Cardiac fibroblast (primary cell): ENCODE data around the gene EXOC1.
A peak's percentile ranks its signal among the peaks of the same experiment; 100 is the strongest.
"Not testable (repeated sequence)": the region's sequence is repeated elsewhere in the genome, so short reads cannot be mapped to it uniquely, and the experiment has no call there.

Source experiments
- DNase-seq, 2 donors: peaks; one replicate each; pipeline versions ENCODE4 v3.0.0 to v3.0.0-alpha.2; 2010; ENCODE audit warnings: low read depth in 2 of 2
- H3K4me3 ChIP-seq, 2 donors: replicated peaks in 1 of 2; 1 replicate in 1 of 2; 2 replicates in 1 of 2; pipeline ENCODE4 v1.5.1; 2011; ENCODE audit warnings: low read depth in 2 of 2, low read length in 2 of 2, mild to moderate bottlenecking in 2 of 2, moderate library complexity in 1 of 2
- TF ChIP-seq, protein P1 (sequence below): IDR thresholded peaks from one replicate; pipeline ENCODE4 v1.5.1; 2011; ENCODE audit warnings: low read depth, mild to moderate bottlenecking, low read length, inconsistent platforms

Gene EXOC1

GRCh38 chr4:55927803-55928437 is 74.5 kb downstream of the EXOC1 start:
- H3K4me3 ChIP-seq, result no peak overlapping the region
- peak in 1 of 2 donors; percentile 25 for DNase-seq

DNA sequence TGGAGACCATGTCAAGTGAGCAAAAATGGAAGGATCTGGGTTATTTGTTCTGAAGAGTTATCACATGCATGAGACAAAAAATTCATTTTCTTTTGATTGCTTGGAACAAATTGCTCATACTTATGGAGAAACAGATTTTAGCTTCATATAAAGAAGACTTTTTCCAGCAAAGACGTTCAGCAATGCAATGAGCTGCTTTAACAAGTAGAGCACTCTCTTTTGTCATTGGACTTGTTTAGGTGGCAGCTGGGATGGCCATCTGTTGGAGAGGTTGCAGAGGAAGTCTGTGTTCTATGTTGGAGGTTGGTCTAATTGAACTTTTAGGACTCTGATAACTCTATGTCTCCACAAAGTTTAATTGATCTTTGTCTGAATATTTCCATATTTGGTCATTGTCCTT is 75.4 kb downstream of the EXOC1 start:
- TF ChIP-seq, protein P1, sequence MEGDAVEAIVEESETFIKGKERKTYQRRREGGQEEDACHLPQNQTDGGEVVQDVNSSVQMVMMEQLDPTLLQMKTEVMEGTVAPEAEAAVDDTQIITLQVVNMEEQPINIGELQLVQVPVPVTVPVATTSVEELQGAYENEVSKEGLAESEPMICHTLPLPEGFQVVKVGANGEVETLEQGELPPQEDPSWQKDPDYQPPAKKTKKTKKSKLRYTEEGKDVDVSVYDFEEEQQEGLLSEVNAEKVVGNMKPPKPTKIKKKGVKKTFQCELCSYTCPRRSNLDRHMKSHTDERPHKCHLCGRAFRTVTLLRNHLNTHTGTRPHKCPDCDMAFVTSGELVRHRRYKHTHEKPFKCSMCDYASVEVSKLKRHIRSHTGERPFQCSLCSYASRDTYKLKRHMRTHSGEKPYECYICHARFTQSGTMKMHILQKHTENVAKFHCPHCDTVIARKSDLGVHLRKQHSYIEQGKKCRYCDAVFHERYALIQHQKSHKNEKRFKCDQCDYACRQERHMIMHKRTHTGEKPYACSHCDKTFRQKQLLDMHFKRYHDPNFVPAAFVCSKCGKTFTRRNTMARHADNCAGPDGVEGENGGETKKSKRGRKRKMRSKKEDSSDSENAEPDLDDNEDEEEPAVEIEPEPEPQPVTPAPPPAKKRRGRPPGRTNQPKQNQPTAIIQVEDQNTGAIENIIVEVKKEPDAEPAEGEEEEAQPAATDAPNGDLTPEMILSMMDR, result no peak
- H3K4me3 ChIP-seq, result no peak overlapping the region

More at GRCh38 chr4:55927803-55928437, 74.5 kb downstream of the EXOC1 start:
- TF ChIP-seq, protein P1, result no peak

GRCh38 chr4:55931043-55931442 is 77.6 kb downstream of the EXOC1 start:
- no peak overlapping the region for H3K4me3 ChIP-seq
- DNase-seq, result no peak
- TF ChIP-seq, protein P1, result no peak

More for the DNA sequence above, 75.4 kb downstream of the EXOC1 start:
- no peak for DNase-seq

GRCh38 chr4:55931833-55932232 is 78.4 kb downstream of the EXOC1 start:
- TF ChIP-seq, protein P1, result no peak
- peak; percentile 18 to 35 for DNase-seq
- no peak overlapping the region for H3K4me3 ChIP-seq

- TF ChIP-seq, protein P1, result no peak
- no peak overlapping the region for H3K4me3 ChIP-seq
- DNase-seq, result no peak
Observed at GRCh38 chr4:55932511-55932910, 79.1 kb downstream of the EXOC1 start.

- TF ChIP-seq, protein P1, result no peak
- no peak overlapping the region for H3K4me3 ChIP-seq
- no peak for DNase-seq
Observed at GRCh38 chr4:55933611-55934010, 80.2 kb downstream of the EXOC1 start.

- DNase-seq, H3K4me3 ChIP-seq: not testable (repeated sequence)
Observed at GRCh38 chr4:55935907-55936306, 82.5 kb downstream of the EXOC1 start.
